GM19455 (cell line): ENCODE results near the gene MVD.

ENCODE experiments used
- ATAC-seq: cut with Tn5 transposase; IDR thresholded peaks from one replicate; pipeline ENCODE4 v1.9.1; 2021; ENCODE audit not compliant: unreplicated experiment

The MVD gene

DNA sequence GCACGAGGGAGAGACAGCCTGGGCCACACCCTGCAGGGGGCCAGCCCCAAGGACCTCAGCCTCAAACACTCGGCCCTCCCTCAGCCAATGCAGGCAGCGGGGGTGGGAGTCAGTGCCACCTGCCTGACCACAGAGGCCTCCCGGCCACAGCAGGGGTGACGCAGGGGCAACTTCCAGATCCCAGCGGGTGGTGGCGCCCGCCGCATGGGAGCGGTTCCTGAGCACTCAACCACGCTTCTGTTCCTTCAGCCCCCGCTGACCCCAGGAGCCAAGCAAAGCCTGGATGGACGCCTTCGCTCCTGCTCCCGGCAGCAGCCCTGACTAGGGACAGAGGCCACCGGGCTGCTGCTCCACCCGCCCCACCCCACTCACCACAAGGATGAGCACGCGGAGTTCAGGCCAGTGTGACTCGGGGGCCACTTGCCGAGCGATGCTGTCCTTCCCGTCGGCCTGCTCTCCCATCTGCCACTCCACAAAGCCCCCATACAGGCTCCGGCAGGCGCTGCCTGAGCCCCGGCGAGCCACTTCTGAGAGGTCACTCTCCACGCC is 7.1 kb downstream of the MVD start:
- ATAC-seq, result no peak

DNA sequence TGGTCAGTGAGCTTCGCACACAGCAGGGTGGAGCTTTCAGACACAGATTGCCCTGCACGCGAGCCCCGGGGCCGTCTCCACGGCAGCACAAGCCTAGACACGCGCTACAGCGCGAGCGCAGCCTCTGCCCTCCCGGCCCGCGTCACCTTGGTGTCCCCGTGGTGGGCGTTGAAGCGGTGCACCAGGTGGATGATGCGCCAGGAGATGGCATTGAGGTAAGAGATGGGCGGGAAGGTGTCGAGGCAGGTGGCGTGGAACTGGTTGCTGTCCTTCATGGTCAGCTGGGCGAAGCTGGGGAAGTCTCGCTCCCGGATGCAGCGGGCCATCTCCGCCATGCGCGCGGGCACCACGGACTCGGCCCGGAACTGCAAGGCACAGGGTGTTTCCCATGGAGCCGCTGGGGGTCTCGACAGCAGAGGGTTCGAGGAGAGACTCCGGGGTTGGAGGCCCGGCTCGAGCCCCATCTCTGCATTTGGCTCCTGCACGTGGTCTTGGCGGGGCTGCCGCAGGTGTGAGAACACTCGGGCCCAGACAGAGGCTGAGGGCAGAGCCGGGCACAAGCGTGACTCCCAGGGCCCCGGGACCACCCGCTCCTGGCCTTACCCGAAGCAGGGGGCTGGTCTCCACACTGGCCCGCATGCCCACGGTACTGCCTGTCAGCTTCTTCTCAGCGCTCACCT is 7.7 kb downstream of the MVD start:
- no peak for ATAC-seq

DNA sequence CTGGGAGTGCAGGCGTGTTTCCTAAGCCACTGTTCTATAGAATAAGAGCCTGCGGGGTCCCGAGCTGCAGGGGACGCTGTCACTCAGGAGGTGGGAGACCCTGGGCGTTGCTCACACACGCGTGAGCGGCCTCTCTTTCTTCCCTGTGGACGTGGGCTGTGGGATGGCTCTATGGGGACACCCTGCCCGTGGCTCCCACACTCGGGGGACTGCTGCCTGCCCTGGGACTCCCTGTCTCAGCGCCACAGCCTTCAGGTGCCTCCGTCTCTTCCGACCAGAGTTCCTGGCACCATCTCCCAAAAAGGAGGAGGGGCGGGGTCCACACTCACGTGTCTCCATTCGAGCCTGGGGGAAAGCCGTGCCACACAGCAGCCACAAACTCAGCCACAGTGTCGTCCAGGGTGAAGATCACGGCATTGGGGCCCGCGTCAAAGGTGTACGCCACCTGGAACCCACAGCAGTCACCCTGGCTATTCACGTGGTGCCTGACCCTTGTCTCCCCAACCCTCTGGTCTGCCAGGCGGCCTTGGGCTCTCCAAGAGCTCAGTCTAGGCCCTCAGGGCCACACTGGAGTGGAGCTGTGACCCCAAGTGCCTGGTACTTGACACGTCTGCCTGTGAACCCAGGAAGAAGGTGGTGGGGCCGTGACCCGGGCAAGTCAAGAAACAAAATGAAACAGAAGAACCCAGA is 8.4 kb downstream of the MVD start:
- ATAC-seq, result no peak

DNA sequence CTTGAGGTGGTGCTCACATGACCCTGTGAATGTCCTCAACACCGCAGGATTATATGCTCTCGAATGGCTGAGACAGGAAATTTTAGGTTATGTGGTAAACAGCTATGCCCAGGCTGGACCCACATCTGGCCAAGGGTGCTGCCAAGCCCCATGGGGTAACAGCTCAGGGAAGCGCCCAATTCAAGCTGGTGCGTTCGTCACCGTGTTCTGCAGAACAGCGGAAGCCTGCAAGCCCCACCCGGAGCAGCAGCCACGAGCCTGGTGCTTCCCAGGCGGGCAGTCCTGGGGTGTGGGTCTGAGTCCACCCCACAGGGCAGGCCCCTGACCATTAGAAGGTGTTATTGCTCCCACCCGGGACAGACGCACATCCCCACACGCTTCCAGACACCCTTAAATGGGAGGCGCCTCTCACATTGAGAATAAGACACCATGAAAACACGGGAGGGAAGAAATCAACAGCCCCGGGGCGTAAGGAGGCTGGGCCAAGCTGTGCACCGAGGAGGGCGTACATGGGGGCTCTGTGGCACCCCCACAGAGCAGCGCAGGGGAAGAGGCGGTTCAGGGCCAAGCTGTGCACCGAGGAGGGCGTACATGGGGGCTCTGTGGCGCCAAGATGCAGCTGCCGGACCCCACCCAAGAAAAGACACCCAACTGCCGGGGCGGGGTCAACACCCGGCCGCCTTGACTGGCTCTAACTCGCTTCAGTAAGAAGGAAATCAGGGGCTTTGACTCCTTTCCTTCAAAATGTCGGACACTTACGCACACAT is 9.1 kb downstream of the MVD start:
- ATAC-seq, result no peak

DNA sequence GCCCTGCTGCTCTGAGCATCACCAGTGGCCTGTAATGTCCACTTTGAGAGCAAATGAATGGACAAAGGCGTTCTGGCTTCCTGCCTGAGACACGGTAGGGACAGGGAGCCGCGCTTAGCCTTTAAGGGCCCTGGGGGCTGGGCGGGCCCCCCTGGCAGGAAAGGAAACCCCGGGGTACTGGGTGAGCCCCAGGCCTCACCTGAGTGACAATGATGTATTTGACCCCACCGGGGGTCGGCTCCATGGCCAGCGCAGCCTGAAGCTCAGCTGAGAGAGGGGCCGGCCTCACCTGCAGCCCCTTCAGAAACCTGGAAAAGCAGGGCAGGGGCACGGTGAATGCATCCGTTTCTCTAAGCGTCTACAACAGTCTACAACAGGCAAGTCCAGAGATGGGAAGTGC is 9.8 kb downstream of the MVD start:
- ATAC-seq, result no peak

DNA sequence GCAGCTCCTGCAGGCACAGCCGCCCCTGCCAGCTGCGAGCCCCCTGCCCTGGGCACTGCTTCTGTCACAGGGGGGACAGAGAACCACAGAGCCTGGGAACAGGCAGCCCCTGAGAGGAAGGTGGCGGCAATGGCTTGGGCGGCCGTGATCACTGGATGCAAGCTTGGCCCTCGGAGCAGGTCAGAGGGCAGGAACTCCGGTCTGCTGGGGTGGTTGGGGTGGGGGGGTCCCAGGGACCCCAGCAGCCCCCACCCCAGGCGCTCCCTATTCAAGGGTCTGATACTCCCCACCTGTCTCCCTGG is 10.2 kb downstream of the MVD start:
- no peak for ATAC-seq

DNA sequence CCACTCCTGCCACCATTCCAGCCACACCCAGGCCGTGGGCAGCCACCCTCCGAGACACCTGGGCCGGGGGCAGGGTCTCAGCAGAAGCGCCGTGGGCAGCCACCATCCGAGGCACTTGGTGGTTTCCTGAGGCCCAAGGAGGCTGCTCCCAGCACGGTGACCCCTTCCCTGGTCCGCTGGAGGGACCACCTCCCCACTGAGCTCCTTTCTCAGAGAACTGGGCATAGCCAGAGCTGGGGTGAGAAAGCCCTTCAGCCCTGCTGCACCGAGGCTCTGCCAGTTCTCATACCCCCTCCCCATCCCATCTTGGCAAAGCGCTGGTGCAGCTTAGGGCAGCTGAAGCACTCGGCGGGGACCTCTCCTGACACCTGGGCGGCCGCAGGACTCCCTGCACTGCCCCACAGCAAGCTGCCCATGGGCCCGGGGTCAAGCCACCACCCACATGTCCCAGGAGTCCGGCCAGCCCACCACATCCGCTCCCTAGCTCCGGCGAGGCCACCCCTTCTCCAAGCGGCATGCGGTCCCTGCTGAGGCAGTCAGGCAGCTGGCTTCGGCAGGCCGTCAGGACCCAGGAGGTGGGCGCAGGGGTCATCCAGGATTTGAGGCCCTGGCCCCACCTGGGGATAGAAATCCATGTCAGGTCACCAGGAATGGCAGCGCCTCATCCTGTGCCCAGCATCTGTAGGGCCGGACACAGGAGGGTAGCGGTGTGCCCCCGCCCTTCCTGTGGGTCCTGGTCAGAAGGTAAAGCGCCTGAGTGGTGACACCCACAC is 10.7 kb downstream of the MVD start:
- no peak for ATAC-seq

DNA sequence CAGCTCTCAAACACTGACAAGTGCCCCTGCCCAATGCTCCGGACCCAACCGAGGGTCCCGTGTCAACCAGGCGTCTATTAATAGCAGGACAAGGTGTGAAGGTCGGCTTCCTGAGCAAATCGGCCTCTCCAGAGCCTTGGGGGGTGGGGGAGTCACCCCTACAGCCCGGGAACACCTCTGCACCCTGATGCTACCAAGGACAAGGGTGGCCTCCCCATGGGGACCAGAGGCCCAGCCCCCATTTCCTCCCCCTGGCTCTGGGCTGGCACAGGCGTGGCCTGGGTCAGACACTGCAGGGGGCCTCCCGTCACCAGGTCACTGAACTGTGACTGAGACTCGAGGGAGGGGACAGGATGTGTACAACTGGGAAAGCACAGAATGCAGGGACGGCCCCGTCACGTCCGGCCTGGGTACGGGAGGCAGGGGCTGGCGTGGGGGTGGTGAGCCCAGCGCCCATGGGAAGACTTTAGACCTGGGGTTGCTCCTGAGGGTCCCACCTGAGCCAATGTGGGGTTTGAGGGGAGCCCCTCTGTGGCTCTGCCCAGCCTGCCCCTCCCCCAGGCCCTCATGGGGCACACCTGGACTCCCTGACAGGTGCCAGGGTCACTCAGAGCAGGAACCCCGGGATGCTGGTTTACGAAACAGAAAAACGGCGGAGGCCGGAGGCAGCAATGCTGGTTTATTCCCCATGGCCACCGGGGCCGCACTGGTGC is 11.5 kb downstream of the MVD start:
- ATAC-seq, result peak; percentile 73

DNA sequence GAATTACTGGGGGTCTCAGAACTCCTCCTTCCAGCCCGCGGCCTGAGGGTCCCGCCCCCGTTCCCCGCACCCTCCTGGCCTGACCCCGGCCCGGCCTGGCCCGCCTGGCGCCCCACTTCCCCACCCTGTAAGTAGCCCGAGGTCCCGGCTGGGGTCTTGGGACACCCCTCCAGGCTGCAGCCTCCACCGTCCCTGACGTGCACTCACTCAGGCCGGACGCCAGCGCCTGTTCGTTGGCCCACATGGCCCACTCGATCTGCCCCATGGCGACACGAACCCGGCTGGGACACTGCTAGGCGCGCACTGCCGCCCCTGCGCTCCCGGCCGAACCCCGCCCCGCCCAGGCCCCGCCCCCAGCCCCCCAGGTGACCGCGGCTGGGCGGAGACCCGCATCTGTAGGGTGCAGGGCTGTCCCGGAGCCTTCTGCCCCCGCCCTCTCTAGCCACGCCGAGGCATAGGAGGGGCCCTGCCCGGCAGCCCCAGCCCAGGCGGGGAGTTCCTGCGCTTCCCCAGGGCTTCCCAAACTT is 12.1 kb downstream of the MVD start, which contains the start of gene CYBA:
CYBA (minus strand) TSS at position 305 of the 527 bp plus-strand sequence; CDS start at position 265, 40 bp downstream.
- ATAC-seq, result peak; percentile 77

DNA sequence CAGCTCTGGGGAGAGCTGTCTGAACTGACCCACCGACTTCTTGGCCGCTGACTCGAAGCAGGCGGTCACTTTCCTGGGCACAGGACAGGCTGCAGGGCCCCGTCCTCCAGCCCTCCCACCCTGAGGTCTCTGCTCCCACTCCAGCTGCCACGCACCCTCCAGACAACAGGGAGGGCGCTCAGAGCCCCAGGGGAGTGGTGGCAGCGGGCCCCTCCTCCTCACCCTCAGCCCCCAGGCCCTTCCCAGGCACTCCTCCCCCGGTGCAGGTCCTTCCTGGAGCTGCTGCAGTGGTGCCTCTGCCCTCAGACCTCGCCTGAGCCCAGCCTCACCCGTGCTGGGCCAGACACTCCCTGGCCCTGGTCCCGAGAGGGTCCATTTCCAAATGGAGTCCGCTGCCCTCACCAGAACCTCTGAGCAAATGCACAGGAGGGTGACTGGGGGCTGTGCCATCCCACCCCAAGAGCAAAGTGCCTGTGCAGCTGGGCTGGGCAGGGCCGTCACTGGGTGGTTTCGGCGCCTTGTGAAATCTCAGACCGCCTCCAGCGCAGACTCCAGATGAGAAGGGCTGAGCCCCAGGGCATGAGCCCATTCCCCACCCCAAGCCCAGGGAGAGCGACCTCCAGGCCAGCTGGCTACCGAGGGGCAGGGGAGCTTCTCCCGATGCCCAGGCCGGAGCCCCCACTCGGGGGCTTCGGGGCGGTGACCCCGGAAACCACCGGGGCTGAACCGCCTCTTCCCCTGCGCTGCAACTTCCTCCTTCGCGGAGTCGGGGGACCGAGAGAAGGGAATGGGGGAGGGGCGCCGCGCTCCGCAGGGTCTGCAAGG is 12.8 kb downstream of the MVD start:
- peak; percentile 23 for ATAC-seq

DNA sequence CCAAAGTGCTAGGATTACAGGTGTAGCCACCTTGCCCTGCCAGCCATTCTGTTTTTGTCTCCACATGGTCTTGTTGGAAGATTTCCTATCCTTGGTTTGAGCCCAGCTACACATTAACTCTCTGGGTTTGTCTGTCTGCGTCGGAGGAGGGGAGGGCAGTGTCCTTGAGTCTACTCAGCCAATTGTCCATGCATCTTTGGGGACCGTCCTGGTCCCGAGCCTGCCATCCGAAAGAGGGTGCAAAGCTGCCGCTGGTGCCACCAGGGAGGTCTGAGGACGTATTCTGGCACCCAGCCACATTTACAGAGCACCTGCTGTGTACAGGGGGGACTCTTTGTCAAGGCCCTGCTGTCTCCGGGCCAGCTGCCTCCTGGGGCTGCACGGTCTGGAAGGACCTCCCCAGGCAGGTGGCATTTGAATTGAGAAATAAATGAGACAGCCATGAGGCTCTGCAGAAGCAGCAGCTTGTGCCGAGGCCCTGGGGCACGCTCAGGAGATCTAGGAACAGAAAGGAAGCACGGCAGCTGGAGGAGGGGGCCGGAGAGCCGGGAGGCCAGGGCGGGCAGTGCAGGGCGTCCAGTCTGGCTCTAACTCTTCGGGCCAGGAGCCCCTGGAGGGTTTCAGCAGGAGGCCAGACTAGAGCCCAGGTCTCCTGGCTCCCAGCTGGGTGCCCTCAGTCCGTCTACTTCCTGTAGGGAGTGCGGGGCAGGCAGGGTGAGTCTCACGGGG is 13.5 kb downstream of the MVD start:
- no peak for ATAC-seq

DNA sequence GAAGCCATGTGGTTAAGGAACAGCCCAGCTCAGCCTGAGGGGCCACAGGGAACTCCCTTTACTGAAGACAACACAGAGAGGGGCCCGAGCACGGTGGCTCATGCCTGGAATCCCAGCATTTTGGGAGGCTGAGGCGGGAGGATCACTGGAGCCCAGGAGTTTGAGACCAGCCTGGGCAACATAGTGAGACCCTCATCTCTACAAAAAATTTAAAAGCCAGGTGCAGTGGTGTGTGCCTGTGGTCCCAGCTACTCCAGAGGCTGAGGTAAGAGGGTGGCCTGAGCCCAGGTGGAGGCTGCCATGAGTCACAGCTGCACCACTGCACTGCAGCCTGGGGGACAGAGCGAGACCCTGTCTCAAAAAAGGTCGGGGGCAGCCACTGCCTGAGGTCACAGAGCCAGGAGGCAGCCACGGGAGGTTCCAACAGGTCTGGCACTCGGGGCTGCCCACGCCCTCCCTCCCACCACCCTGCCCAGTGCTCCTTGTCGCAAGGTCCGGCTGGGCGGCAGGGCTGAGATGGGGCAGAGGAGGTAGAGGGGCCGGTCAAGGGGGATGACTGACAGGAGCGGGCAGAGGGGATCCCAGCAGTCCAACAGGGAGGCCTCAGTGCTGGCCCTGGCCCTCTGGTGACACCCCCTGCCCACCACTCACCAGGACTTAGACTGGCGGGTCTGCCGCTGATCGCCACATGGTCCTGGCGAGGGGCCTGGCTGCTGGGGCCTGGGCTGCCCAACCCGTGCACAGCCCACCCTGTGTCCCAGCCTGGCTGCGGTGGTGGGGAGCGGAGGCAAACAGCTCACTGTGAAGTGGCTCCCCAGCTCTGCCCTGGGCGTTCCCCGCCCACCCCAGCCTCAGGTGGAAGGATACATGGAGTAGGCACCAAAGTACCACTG is 15.5 kb downstream of the MVD start:
- ATAC-seq, result no peak

DNA sequence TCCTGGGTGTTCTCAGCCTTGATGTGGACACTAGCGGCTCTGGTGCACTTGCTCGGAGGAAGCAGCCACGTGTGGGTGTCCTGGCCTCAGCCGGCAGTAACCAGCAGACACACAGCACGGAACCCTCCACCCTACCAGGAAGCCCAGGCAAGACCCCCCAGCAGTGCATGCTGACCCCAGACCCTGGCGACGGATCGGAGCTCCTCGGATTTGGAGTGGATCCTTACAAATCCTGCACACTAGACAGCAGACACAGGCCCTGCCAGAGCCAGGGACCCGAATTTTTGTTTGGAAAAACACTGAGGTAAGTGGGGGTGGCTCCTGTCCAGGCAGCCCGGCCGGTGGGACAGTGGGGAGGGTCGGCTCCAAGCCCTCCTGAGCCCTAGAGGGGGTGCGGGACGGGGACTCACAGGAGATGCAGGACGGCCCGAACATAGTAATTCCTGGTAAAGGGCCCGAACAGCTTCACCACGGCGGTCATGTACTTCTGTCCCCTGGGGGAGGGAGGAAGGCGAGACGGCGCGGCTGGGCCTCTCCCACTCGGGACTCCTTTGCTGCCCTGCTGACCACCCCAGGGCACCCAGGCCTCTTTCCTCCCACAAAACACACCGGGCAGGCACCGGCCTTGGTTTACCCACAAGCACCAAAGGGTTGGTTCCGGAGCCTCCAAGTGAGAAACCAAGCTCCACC is 16.4 kb downstream of the MVD start:
- no peak for ATAC-seq

DNA sequence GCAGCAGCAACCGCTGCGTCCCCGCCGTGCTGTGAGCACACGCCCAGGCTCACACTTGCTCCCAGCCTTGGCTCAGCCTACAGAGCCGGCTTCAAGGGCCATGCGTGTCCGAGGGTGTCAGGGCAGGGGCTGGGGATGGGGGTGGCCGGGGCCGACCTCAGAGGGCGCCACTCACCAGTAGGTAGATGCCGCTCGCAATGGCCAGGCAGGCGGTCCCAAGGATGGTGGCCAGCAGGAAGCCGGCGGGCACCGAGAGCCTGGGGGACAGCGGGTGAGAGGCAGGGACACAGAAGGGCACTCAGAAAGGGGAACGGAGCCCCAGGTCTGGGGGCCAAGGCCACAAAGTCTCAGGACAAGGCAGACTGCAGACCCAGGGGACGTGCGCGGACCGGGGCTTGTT is 16.9 kb downstream of the MVD start:
- no peak for ATAC-seq

DNA sequence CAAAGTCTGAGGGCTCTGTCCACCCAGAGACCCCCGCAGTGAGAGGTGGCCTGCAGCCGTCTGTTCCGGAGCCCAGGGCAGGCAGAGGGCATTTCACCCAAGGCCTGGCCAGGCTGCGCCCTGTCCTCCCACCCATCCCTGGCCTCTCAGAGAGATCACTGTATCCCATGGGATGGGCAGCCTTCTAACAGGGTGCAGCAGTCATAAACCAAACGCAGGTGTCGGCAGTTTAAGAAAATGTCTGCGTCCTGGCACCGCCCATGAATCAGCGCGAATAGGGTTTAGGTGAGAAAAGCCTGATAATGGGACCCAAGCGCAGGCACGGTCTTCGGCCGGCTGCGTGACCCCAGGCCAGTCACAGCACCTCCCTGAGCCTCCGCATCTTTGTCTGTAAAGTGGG is 17.4 kb downstream of the MVD start:
- no peak for ATAC-seq

DNA sequence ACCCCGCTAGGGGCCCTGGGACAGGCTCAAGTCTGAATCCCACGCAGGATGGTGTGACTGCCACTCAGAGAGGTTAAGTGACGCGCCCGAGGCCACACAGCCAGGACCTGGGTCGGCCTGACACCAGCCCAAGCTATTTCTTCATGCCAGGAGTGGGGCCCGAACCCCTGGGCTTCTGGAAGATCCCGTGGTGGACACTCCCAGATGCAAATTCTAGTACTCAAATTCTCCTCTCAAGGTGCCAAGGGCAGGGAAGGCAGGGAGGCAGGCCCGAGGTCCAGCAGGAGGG is 19.3 kb downstream of the MVD start:
- no peak for ATAC-seq

DNA sequence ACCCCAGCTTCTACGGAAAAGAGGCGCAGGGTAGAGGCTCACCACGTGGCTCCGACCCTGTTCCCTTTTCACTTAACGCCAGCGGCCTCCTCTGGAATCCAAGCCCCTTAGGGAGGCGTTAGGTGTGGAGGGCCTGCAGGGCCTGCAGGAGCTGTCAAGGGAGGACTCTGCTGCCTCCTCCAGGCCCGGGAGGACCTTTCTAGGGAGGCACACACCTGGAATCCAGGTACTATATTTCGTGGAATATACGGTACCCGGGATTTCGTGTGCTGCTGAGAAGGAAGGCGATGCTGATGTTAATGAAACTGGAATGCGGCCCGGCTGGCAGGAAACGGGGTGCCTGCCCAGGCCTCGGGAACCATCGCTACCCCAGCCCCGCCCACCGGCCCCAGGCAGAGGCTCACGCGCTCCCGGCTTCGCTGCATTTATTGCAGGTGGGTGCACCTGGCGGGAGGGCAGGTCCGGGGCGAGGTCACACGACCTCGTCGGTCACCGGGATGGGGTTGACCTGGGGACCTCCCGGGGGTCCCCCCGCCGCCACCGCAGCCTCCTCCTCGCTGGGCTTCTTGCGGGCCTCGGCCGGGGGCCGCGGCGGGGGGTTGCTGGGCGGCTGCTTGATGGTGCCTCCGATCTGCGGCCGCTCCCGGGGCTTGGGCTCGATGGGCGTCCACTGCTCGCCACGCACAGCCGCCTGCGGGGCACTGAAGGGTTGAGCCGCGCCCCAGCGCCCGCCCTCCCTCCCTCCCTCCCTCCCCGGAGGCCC is 19.8 kb downstream of the MVD start:
- no peak for ATAC-seq
